HG02798 (cell line): ENCODE measurements around the gene EGLN1.
"Not testable (repeated sequence)": the region's sequence is repeated elsewhere in the genome, so short reads cannot be mapped to it uniquely, and the experiment has no call there.

Source experiments
- ATAC-seq: cut with Tn5 transposase; IDR thresholded peaks from one replicate; pipeline ENCODE4 v1.9.1; 2021; ENCODE audit warnings: mild to moderate bottlenecking; ENCODE audit not compliant: unreplicated experiment, poor library complexity

EGLN1 gene

GRCh38 chr1:231421971-231422797, at the start of gene EGLN1:
Gene EGLN1, minus strand, starts transcription at chr1:231422287. Its CDS starts 399 bp downstream, at chr1:231421888.
- ATAC-seq, result peak; percentile 87

- not testable (repeated sequence) for ATAC-seq
Observed at GRCh38 chr1:231471500-231471899, 49.4 kb upstream of the EGLN1 start.

GRCh38 chr1:231471027-231471426, 48.9 kb upstream of the EGLN1 start:
- ATAC-seq, result not testable (repeated sequence)

GRCh38 chr1:231467986-231468385, 45.9 kb upstream of the EGLN1 start:
- no peak for ATAC-seq

- ATAC-seq, result no peak
Observed at GRCh38 chr1:231465051-231465450, 43.0 kb upstream of the EGLN1 start.

GRCh38 chr1:231463541-231463940, 41.5 kb upstream of the EGLN1 start:
- no peak for ATAC-seq

- ATAC-seq, result peak; percentile 74
Observed at GRCh38 chr1:231460614-231461013, 38.5 kb upstream of the EGLN1 start.

- not testable (repeated sequence) for ATAC-seq
Observed at GRCh38 chr1:231459438-231459837, 37.4 kb upstream of the EGLN1 start.

GRCh38 chr1:231457956-231458355, 35.9 kb upstream of the EGLN1 start:
- ATAC-seq, result not testable (repeated sequence)

- ATAC-seq, result not testable (repeated sequence)
Observed at GRCh38 chr1:231454133-231454532, 32.0 kb upstream of the EGLN1 start.

GRCh38 chr1:231446138-231446537, 24.1 kb upstream of the EGLN1 start:
- ATAC-seq, result no peak

- ATAC-seq, result no peak
Observed at GRCh38 chr1:231444059-231444458, 22.0 kb upstream of the EGLN1 start.

- ATAC-seq, result no peak
Observed at GRCh38 chr1:231443363-231443762, 21.3 kb upstream of the EGLN1 start.

- ATAC-seq, result no peak
Observed at GRCh38 chr1:231442735-231443134, 20.6 kb upstream of the EGLN1 start.

GRCh38 chr1:231432996-231433395, 10.9 kb upstream of the EGLN1 start:
- no peak for ATAC-seq

GRCh38 chr1:231431665-231432415, 9.8 kb upstream of the EGLN1 start:
- ATAC-seq, result no peak

- ATAC-seq, result not testable (repeated sequence)
Observed at GRCh38 chr1:231430678-231431352, 8.7 kb upstream of the EGLN1 start.

- no peak for ATAC-seq
Observed at GRCh38 chr1:231428377-231428776, 6.3 kb upstream of the EGLN1 start.

- no peak for ATAC-seq
Observed at GRCh38 chr1:231424950-231425805, 3.1 kb upstream of the EGLN1 start.

- no peak for ATAC-seq
Observed at GRCh38 chr1:231423648-231424047, 1.6 kb upstream of the EGLN1 start.
